ENCODE results near the gene B3GALT2.
"Not testable (repeated sequence)": the region's sequence is repeated elsewhere in the genome, so short reads cannot be mapped to it uniquely, and the experiment has no call there.

B3GALT2 gene

DNA sequence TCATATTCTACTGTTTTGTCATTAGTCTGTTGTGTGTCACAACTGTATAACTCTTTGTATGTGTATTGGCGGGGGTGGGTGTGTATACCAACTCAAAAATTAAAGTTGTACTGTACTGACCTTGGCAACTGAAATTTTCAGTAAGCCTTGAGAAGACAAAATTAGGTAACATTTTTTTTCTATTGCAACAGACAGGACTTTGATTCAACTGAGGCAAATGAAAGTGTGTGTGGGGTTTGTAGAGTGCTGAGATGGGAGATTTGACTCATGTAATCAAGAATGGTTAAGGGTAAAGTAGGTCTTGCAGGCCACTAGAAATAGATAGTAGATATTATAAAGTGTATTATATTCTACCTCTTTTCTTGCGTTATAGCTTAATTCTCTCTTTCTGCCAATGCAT is 14.6 kb upstream of the B3GALT2 start:
- no peak overlapping the region for H3K27ac ChIP-seq
- no peaks in the 10 kb centered on the region for H3K27me3 ChIP-seq (replicated peaks)
- in situ Hi-C loops (cut with HindIII; ENCODE audit: low pct_ligation_motif_present, low sequenced_read_pairs): no loop called here
- TF ChIP-seq, protein P1, sequence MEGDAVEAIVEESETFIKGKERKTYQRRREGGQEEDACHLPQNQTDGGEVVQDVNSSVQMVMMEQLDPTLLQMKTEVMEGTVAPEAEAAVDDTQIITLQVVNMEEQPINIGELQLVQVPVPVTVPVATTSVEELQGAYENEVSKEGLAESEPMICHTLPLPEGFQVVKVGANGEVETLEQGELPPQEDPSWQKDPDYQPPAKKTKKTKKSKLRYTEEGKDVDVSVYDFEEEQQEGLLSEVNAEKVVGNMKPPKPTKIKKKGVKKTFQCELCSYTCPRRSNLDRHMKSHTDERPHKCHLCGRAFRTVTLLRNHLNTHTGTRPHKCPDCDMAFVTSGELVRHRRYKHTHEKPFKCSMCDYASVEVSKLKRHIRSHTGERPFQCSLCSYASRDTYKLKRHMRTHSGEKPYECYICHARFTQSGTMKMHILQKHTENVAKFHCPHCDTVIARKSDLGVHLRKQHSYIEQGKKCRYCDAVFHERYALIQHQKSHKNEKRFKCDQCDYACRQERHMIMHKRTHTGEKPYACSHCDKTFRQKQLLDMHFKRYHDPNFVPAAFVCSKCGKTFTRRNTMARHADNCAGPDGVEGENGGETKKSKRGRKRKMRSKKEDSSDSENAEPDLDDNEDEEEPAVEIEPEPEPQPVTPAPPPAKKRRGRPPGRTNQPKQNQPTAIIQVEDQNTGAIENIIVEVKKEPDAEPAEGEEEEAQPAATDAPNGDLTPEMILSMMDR (IDR thresholded peaks at IDR 0.05; ENCODE audit: low read depth, low read length, missing control alignments): no peak
- no peak for DNase-seq
- H3K36me3 ChIP-seq (replicated peaks): no peaks in the 10 kb centered on the region
- no peak overlapping the region for H3K4me3 ChIP-seq (ENCODE audit: low read depth, low read length)

DNA sequence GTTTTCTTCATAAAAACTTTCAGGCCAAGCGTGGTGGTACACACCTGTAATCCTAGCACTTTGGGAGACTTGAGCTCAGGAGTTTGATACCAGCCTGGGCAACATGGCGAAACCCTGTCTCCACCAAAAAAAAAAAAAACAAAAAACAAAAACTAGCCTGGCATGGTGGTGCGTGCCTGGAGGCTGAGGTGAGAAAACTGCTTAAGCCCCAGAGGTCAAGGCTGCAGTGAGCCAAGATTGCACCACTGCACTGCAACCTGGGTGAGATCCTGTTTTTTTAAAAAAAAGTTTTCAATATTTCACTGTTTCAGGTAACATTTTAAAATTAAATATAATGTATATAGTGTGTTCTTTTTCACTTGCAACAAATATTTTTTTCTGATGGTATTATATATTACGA is 13.5 kb upstream of the B3GALT2 start:
- Histone ChIP-seq H3K27ac (no peak overlapping the region), H3K36me3 (replicated peaks) (no peaks in the 10 kb centered on the region), H3K27me3 (replicated peaks) (no peaks in the 10 kb centered on the region), H3K4me3 (ENCODE audit: low read depth, low read length) (no peak overlapping the region)
- DNase-seq: no peak
- TF ChIP-seq, protein P1 (IDR thresholded peaks at IDR 0.05; ENCODE audit: low read depth, low read length, missing control alignments): no peak
- in situ Hi-C loops (cut with HindIII; ENCODE audit: low pct_ligation_motif_present, low sequenced_read_pairs): no loop called here

DNA sequence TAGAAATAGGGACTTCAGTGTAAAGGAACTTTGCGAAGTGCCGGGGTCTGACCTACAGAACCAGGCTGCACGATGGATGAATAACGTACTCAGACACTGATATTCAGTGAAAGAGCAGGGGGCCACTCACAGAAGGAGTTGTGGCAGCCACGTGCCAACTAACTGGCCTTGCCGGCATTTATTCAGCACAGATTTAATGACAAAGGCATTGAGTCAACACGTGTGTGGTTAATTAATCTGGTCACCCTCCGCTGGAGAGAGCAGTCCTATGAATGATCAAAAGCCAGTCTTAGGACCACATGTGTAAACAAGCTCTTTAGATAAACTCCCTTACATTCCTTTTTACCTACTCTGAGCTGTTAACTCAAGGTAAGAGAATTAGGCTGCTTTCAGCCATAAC is 6.2 kb upstream of the B3GALT2 start:
- Histone ChIP-seq H3K36me3 (replicated peaks) (no peaks in the 10 kb centered on the region), H3K4me3 (ENCODE audit: low read depth, low read length) (no peak overlapping the region), H3K27ac (no peak overlapping the region), H3K27me3 (replicated peaks) (no peaks in the 10 kb centered on the region)
- DNase-seq: no peak
- in situ Hi-C loops (cut with HindIII; ENCODE audit: low pct_ligation_motif_present, low sequenced_read_pairs): no loop called here
- TF ChIP-seq, protein P1 (IDR thresholded peaks at IDR 0.05; ENCODE audit: low read depth, low read length, missing control alignments): no peak

DNA sequence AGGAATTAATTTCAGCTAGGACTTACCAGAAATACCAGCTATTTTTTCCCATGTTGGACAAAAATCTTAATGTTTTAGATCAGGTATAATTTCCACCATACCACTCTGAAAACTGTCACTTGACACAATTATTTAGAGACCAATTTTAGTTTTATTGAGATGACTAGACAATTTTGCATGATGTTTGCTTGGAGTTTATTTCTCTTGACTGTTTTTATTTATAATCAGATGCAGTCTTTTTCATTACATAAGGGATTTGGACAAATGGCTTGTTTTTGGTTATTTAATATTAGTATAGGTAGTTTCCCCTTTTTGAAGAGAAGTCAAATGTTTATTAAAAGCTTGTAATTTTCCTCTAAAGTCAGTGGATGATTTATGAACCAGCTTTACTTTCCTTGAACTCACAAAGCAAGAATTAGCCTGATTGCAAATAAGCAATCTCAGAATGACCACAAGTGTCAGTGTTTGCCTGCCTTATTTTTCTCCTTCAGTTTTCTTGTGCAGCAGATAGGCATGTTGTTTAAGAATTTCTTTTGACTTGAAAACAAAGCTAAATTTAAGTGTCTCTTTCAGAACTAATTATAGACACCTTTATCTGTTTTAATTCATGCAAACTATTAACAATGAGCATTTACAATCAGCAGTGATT is 3.8 kb upstream of the B3GALT2 start:
- DNase-seq: no peak
- TF ChIP-seq, protein P1 (IDR thresholded peaks at IDR 0.05; ENCODE audit: low read depth, low read length, missing control alignments): peak; percentile 27
- Histone ChIP-seq H3K36me3 (replicated peaks) (no peaks in the 10 kb centered on the region), H3K27ac (no peak overlapping the region), H3K4me3 (ENCODE audit: low read depth, low read length) (no peak overlapping the region), H3K27me3 (replicated peaks) (no peaks in the 10 kb centered on the region)
- in situ Hi-C loops (cut with HindIII; ENCODE audit: low pct_ligation_motif_present, low sequenced_read_pairs): no loop called here

DNA sequence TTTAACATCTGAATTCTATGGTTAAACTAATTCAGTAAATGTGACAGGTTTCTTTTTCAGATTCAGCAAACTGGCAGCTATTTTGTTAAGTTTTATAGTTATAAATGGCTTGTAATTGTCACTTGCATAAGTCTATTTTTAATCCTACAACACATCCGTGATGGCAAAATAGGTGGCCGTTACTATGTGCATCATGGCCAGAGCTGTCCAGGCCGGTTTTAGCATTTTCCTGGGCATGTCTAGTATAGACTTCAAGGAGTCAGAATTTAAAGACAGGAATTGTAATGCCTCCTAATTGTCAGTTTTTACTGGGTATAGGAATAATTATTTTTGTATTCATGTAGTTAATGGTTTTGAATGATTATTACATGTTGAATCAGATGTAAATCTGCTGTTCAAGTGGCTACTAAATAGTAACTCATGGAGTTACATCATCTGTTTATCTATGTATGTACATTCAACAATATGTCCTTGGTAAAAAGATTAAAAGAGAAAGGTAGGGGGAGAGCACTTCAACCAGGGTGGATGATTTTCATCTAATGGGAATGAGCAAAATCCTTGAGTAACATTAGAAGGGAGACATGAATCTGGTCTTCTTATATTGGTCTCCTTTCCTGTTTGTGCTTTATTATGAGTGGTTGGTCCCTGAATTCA is 3.2 kb upstream of the B3GALT2 start:
- no peak overlapping the region for H3K4me3 ChIP-seq (ENCODE audit: low read depth, low read length)
- H3K27me3 ChIP-seq (replicated peaks): no peaks in the 10 kb centered on the region
- no peak overlapping the region for H3K27ac ChIP-seq
- DNase-seq: no peak
- in situ Hi-C loops (cut with HindIII; ENCODE audit: low pct_ligation_motif_present, low sequenced_read_pairs): no loop called here
- H3K36me3 ChIP-seq (replicated peaks): no peaks in the 10 kb centered on the region
- TF ChIP-seq, protein P1 (IDR thresholded peaks at IDR 0.05; ENCODE audit: low read depth, low read length, missing control alignments): no peak

DNA sequence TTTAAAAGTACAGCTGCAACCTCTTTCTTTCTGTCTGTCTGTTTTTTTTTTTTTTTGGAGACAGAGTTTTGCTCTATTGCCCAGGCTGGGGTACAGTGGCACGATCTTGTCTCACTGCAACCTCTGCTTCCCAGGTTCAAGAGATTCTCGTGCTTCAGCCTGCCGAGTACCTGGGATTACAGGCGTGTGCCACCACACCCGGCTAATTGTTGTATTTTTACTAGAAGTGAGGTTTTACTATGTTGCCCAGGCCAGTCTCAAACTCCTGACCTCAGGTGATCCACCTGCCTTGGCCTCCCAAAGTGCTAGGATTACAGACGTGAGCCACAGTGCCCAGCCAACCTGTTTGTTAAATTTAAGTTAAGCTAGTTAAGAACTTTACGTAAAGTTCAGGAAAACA is 2.5 kb upstream of the B3GALT2 start:
- in situ Hi-C loops (cut with HindIII; ENCODE audit: low pct_ligation_motif_present, low sequenced_read_pairs); DNase-seq; H3K27me3 ChIP-seq (replicated peaks); H3K36me3 ChIP-seq (replicated peaks); H3K27ac ChIP-seq; H3K4me3 ChIP-seq (ENCODE audit: low read depth, low read length): not testable (repeated sequence)
